Liver (tissue), 9 donors: ENCODE data around the gene TTF1. TPM values are rescaled to one million over a fixed set of nuclear protein-coding genes. Genes with fewer than 3 reads are reported as not detected.

ENCODE experiments used
- DNase-seq: peaks from one replicate; pipeline ENCODE4 v3.0.0-alpha.2; 2017; ENCODE audit warnings: low spot score
- H3K27ac ChIP-seq, 2 donors: one replicate each; pipeline ENCODE4 v1.7.0; 2013; ENCODE audit warnings: inconsistent platforms in 2 of 2, low read length in 2 of 2, control low read depth in 1 of 2, low read depth in 1 of 2, mild to moderate bottlenecking in 1 of 2
- H3K27me3 ChIP-seq, 4 donors: one replicate each; pipeline versions ENCODE4 v1.6.1 to v1.7.0; 2013; ENCODE audit warnings: low read length in 3 of 4, inconsistent platforms in 1 of 4, mild to moderate bottlenecking in 1 of 4, moderate library complexity in 1 of 4; ENCODE audit not compliant: control insufficient read depth in 4 of 4, insufficient read depth in 4 of 4
- H3K36me3 ChIP-seq, 4 donors: one replicate each; pipeline versions ENCODE4 v1.6.1 to v1.7.0; 2013; ENCODE audit warnings: low read length in 3 of 4, mild to moderate bottlenecking in 3 of 4, low read depth in 1 of 4, moderate library complexity in 1 of 4; ENCODE audit not compliant: control insufficient read depth in 4 of 4, insufficient read depth in 3 of 4
- H3K4me1 ChIP-seq, 4 donors: one replicate each; pipeline versions ENCODE4 v1.6.1 to v1.7.0; 2013; ENCODE audit warnings: low read length in 3 of 4, mild to moderate bottlenecking in 3 of 4, moderate library complexity in 1 of 4; ENCODE audit not compliant: control insufficient read depth in 4 of 4, insufficient read depth in 4 of 4
- H3K4me3 ChIP-seq, 3 donors: one replicate each; pipeline versions ENCODE4 v1.6.1 to v1.7.0; 2013; ENCODE audit warnings: low read length in 3 of 3, control low read depth in 1 of 3, low read depth in 1 of 3, mild to moderate bottlenecking in 1 of 3
- H3K9ac ChIP-seq, 2 donors: one replicate each; pipeline ENCODE4 v1.7.0; 2013; ENCODE audit warnings: low read length in 2 of 2, mild to moderate bottlenecking in 2 of 2, moderate library complexity in 2 of 2, control low read depth in 1 of 2, low read depth in 1 of 2
- H3K9me3 ChIP-seq, 4 donors: one replicate each; pipeline versions ENCODE4 v1.6.1 to v1.7.0; 2013; ENCODE audit warnings: low read length in 3 of 4; ENCODE audit not compliant: control insufficient read depth in 4 of 4
- ATF3 ChIP-seq: IDR thresholded peaks from 2 replicates; pipeline ENCODE4 v1.6.1; 2016; ENCODE audit warnings: antibody characterized with exemption
- CTCF ChIP-seq: fragments of 150-350 bp; IDR thresholded peaks from 2 replicates; pipeline ENCODE4 v1.5.1; 2017; ENCODE audit warnings: improper control_type of control experiment, low read depth, low read length; ENCODE audit not compliant: missing input control
- EGR1 ChIP-seq, 2 donors: IDR thresholded peaks; 2 replicates each; pipeline ENCODE4 v1.6.1; 2016 to 2018; ENCODE audit warnings: antibody characterized with exemption in 2 of 2, low read depth in 2 of 2
- FOXA1 ChIP-seq: IDR thresholded peaks from 2 replicates; pipeline ENCODE4 v1.6.1; 2016; ENCODE audit warnings: antibody characterized with exemption
- GABPA ChIP-seq, 2 donors: IDR thresholded peaks in 1 of 2; conservative IDR thresholded peaks in 1 of 2; 2 replicates each; pipeline ENCODE4 v1.6.1; 2016; ENCODE audit warnings: antibody characterized with exemption in 2 of 2, mild to moderate bottlenecking in 1 of 2, moderate library complexity in 1 of 2
- HNF4A ChIP-seq, 2 donors: conservative IDR thresholded peaks; 2 replicates each; pipeline ENCODE4 v1.6.1; 2016; ENCODE audit warnings: antibody characterized with exemption in 2 of 2, mild to moderate bottlenecking in 2 of 2
- MAX ChIP-seq: IDR thresholded peaks from 2 replicates; pipeline ENCODE4 v1.6.1; 2016; ENCODE audit warnings: antibody characterized with exemption
- NR2F2 ChIP-seq: IDR thresholded peaks from 2 replicates; pipeline ENCODE4 v1.6.1; 2016; ENCODE audit warnings: antibody characterized with exemption
- RAD21 ChIP-seq, 2 donors: IDR thresholded peaks; 2 replicates each; pipeline ENCODE4 v1.6.1; 2016; ENCODE audit warnings: antibody characterized with exemption in 2 of 2, mild to moderate bottlenecking in 2 of 2
- REST ChIP-seq: IDR thresholded peaks from 2 replicates; pipeline ENCODE4 v1.6.1; 2016; ENCODE audit warnings: antibody characterized with exemption, mild to moderate bottlenecking
- RXRA ChIP-seq, 2 donors: IDR thresholded peaks; 2 replicates each; pipeline ENCODE4 v1.6.1; 2017 to 2018; ENCODE audit warnings: antibody characterized with exemption in 2 of 2, mild to moderate bottlenecking in 1 of 2
- SP1 ChIP-seq: IDR thresholded peaks from 2 replicates; pipeline ENCODE4 v1.6.1; 2018; ENCODE audit warnings: antibody characterized with exemption, mild to moderate bottlenecking
- TAF1 ChIP-seq: conservative IDR thresholded peaks from 2 replicates; pipeline ENCODE4 v1.6.1; 2016; ENCODE audit warnings: antibody characterized with exemption, mild to moderate bottlenecking
- YY1 ChIP-seq: IDR thresholded peaks from 2 replicates; pipeline ENCODE4 v1.6.1; 2016; ENCODE audit warnings: antibody characterized with exemption, mild to moderate bottlenecking
- WGBS: extraction: QIAGEN DNeasy Blood & Tissue Kit; methylation state at CpG from one replicate; pipeline ENCODE4 v1.1.7; 2013; 5-methylcytosine and 5-hydroxymethylcytosine counted together
- polyA plus RNA-seq, 2 donors: library from polyadenylated mRNA; stranded (reverse) in 1 of 2; unstranded in 1 of 2; fragments of 200-250 nt in 1 of 2; fragments of >200 nt in 1 of 2; fragmentation: Nextera tagmentation in 1 of 2; extraction: Ambion mirVana in 1 of 2; gene quantifications; one replicate each; pipeline versions ENCODE4 v1.2.1 to v1.2.3, GENCODE V29; 2013 to 2015
- total RNA-seq, 2 donors: library from RNA; depleted of rRNA; stranded (reverse); fragments of >200 nt; gene quantifications; one replicate each; pipeline ENCODE4 v1.2.3, GENCODE V29; 2014
- donor health status: healthy.
- donor health status: healthy.
- donor health status: healthy.
- donor health status: healthy.
- donor health status: healthy.

TTF1 gene
- total and polyA plus RNA-seq, 4 donors = 1.9 to 6.1 (median 2.6) TPM

- no peak overlapping the region for H3K9ac ChIP-seq
- peaks cover 0 to 15% (median 3%) of the 10 kb centered on the region in 4 donors for H3K36me3 ChIP-seq
- no peak for TF ChIP-seq TAF1
- TF ChIP-seq SP1 = no peak
- no peaks in the 10 kb centered on the region for H3K27me3 ChIP-seq
- H3K4me3 ChIP-seq = no peak overlapping the region
- H3K27ac ChIP-seq = no peak overlapping the region
- peaks cover 0 to 26% (median 24%) of the 10 kb centered on the region in 4 donors for H3K4me1 ChIP-seq
- 96% methylated on average over 26 of the region's 26 CpGs for WGBS
- no peak for DNase-seq
- no peaks in the 10 kb centered on the region for H3K9me3 ChIP-seq
Observed at GRCh38 chr9:132356324-132356924, 50.2 kb downstream of the TTF1 start.

- H3K4me3 ChIP-seq = peak within 1 kb of the TSS; percentile 70 to 98 (median 89)
- H3K27ac ChIP-seq = peak within 1 kb of the TSS; percentile 79 to 94
- H3K36me3 ChIP-seq = peaks cover 0 to 16% (median 4%) of the 10 kb centered on the region in 4 donors
- TF ChIP-seq ATF3 (no peak), CTCF (no peak), RXRA (IDR thresholded peaks at IDR 0.05) (peak; percentile 33 to 64), REST (peak; percentile 33), FOXA1 (peak; percentile 48), SP1 (peak; percentile 72), NR2F2 (peak; percentile 86), HNF4A (conservative IDR thresholded peaks at IDR 0.05) (peak; percentile 51 to 52), RAD21 (IDR thresholded peaks at IDR 0.05) (no peak), YY1 (peak; percentile 83), GABPA (IDR thresholded peaks at IDR 0.05 in 1 of 2, conservative IDR thresholded peaks at IDR 0.05 in 1 of 2) (peak; percentile 67 to 90), MAX (peak; percentile 23), EGR1 (IDR thresholded peaks at IDR 0.05; ENCODE audit: low read depth in 2 of 2) (peak; percentile 86 to 95)
- peak within 1 kb of the TSS; percentile 80 to 93 for H3K9ac ChIP-seq
- WGBS = under 1% methylated on average over 82 of the region's 82 CpGs
- no peaks in the 10 kb centered on the region for H3K27me3 ChIP-seq
- peak; percentile 98 for DNase-seq
- H3K9me3 ChIP-seq = no peaks in the 10 kb centered on the region
- H3K4me1 ChIP-seq = peaks cover 0 to 34% (median 33%) of the 10 kb centered on the region in 4 donors
Observed at GRCh38 chr9:132354637-132355355, 51.8 kb downstream of the TTF1 start, which contains the start of gene SETX. Gene SETX (minus strand): TSS chr9:132354986. CDS start chr9:132349428, 5,558 bp downstream.
